Large intestine (tissue), 12 donors: ENCODE results near the gene FBLN5. TPM values are rescaled to one million over a fixed set of nuclear protein-coding genes. Genes with fewer than 3 reads are reported as not detected.

Experiments used
- DNase-seq, 2 donors: peaks; one replicate each; pipeline versions ENCODE4 v3.0.0 to v3.0.0-alpha.2; 2013
- H3K27ac ChIP-seq: one replicate; pipeline ENCODE4 v1.5.1; 2013; ENCODE audit warnings: low read length
- H3K27me3 ChIP-seq: 2 replicates; pipeline ENCODE4 v1.6.1; 2013; ENCODE audit warnings: low read length; ENCODE audit not compliant: control insufficient read depth, insufficient read depth
- H3K36me3 ChIP-seq: 2 replicates; pipeline ENCODE4 v1.6.1; 2013; ENCODE audit warnings: low read length; ENCODE audit not compliant: control insufficient read depth, insufficient read depth
- H3K4me1 ChIP-seq: one replicate; pipeline ENCODE4 v1.6.1; 2013; ENCODE audit warnings: low read length; ENCODE audit not compliant: control insufficient read depth, insufficient read depth
- H3K4me3 ChIP-seq: one replicate; pipeline ENCODE4 v1.5.1; 2013; ENCODE audit warnings: low read length
- H3K9me3 ChIP-seq: one replicate; pipeline ENCODE4 v1.6.1; 2013; ENCODE audit warnings: mild to moderate bottlenecking, low read depth, low read length, moderate library complexity; ENCODE audit not compliant: control insufficient read depth
- WGBS: methylation state at CpG from one replicate; pipeline ENCODE4 v1.1.5; 2013; ENCODE audit warnings: low lambda C conversion rate; ENCODE audit not compliant: insufficient coverage; 5-methylcytosine and 5-hydroxymethylcytosine counted together
- long read RNA-seq, 11 donors: transcript quantifications; one replicate each; lab custom pipeline, GENCODE V29; 2026
- polyA plus RNA-seq: library from polyadenylated mRNA; unstranded; fragments of 120-200 nt; gene quantifications from one replicate; pipeline ENCODE4 v1.2.1, GENCODE V29; 2013

Gene FBLN5, protein sequence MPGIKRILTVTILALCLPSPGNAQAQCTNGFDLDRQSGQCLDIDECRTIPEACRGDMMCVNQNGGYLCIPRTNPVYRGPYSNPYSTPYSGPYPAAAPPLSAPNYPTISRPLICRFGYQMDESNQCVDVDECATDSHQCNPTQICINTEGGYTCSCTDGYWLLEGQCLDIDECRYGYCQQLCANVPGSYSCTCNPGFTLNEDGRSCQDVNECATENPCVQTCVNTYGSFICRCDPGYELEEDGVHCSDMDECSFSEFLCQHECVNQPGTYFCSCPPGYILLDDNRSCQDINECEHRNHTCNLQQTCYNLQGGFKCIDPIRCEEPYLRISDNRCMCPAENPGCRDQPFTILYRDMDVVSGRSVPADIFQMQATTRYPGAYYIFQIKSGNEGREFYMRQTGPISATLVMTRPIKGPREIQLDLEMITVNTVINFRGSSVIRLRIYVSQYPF
- polyA plus RNA-seq: 63.2 TPM
- long read RNA-seq, donor 1, transcript FBLN5-202 (11 exons, 2,123 nt): major isoform, 13 of 24 reads
- long read RNA-seq, donor 1, partial matches to known transcripts: 11 of 24 reads
- long read RNA-seq, donor 1, other reads (novel, unspliced or antisense): 0 of 24 reads
- long read RNA-seq, donor 2, transcript FBLN5-202 (11 exons, 2,123 nt): major isoform, 14 of 28 reads
- long read RNA-seq, donor 2, partial matches to known transcripts: 12 of 28 reads
- long read RNA-seq, donor 2, other reads (novel, unspliced or antisense): 0 of 28 reads
- long read RNA-seq, donor 3: 0 reads
- long read RNA-seq, donor 4, partial matches to known transcripts: 0 of 2 reads
- long read RNA-seq, donor 4, other reads (novel, unspliced or antisense): 0 of 2 reads
- long read RNA-seq, donor 5, partial matches to known transcripts: 0 of 5 reads
- long read RNA-seq, donor 5, other reads (novel, unspliced or antisense): 0 of 5 reads
- long read RNA-seq, donor 6, transcript FBLN5-202 (11 exons, 2,123 nt): major isoform, 11 of 32 reads
- long read RNA-seq, donor 6, partial matches to known transcripts: 21 of 32 reads
- long read RNA-seq, donor 6, other reads (novel, unspliced or antisense): 0 of 32 reads
- long read RNA-seq, donor 7, transcript FBLN5-202 (11 exons, 2,123 nt): major isoform, 10 of 17 reads
- long read RNA-seq, donor 7, partial matches to known transcripts: 7 of 17 reads
- long read RNA-seq, donor 7, other reads (novel, unspliced or antisense): 0 of 17 reads
- long read RNA-seq, donor 8, transcript FBLN5-202 (11 exons, 2,123 nt): major isoform, 11 of 34 reads
- long read RNA-seq, donor 8, partial matches to known transcripts: 22 of 34 reads
- long read RNA-seq, donor 8, other reads (novel, unspliced or antisense): 0 of 34 reads
- long read RNA-seq, donor 9, transcript FBLN5-202 (11 exons, 2,123 nt): major isoform, 11 of 30 reads
- long read RNA-seq, donor 9, partial matches to known transcripts: 18 of 30 reads
- long read RNA-seq, donor 9, other reads (novel, unspliced or antisense): 0 of 30 reads
- long read RNA-seq, donor 10, transcript FBLN5-202 (11 exons, 2,123 nt): major isoform, 22 of 52 reads
- long read RNA-seq, donor 10, partial matches to known transcripts: 29 of 52 reads
- long read RNA-seq, donor 10, other reads (novel, unspliced or antisense): 0 of 52 reads
- long read RNA-seq, donor 11, transcript FBLN5-202 (11 exons, 2,123 nt): major isoform, 9 of 17 reads
- long read RNA-seq, donor 11, partial matches to known transcripts: 8 of 17 reads
- long read RNA-seq, donor 11, other reads (novel, unspliced or antisense): 0 of 17 reads

- Histone ChIP-seq H3K27me3 (peaks cover 6% of the 10 kb centered on the region), H3K4me1 (peaks cover 10% of the 10 kb centered on the region), H3K36me3 (no peaks in the 10 kb centered on the region), H3K4me3 (peak within 1 kb of the TSS; percentile 62), H3K27ac (peak within 1 kb of the TSS; percentile 57), H3K9me3 (no peaks in the 10 kb centered on the region)
- no CpG with 5 or more reads among the region's 54 CpGs for WGBS
- peak; percentile 42 to 68 for DNase-seq
Observed at GRCh38 chr14:91947475-91948184, at the start of gene FBLN5. Gene FBLN5 (minus strand): TSS chr14:91947694. CDS start chr14:91947229, 465 bp downstream.

GRCh38 chr14:91996948-91997371 is 49.5 kb upstream of the FBLN5 start:
- Histone ChIP-seq H3K4me1 (peaks cover 6% of the 10 kb centered on the region), H3K27ac (peak overlapping the region; percentile 60), H3K27me3 (no peaks in the 10 kb centered on the region), H3K9me3 (no peaks in the 10 kb centered on the region), H3K36me3 (peaks cover 26% of the 10 kb centered on the region), H3K4me3 (no peak overlapping the region)
- no CpG with 5 or more reads among the region's 2 CpGs for WGBS
- DNase-seq: peak; percentile 76 to 87

GRCh38 chr14:91987192-91987591 is 39.7 kb upstream of the FBLN5 start:
- peaks cover 48% of the 10 kb centered on the region for H3K36me3 ChIP-seq
- no peaks in the 10 kb centered on the region for H3K27me3 ChIP-seq
- no peak for DNase-seq
- no peak overlapping the region for H3K4me3 ChIP-seq
- no peaks in the 10 kb centered on the region for H3K4me1 ChIP-seq
- no peak overlapping the region for H3K27ac ChIP-seq
- WGBS: 83% methylated on average over 1 of the region's 3 CpGs
- no peaks in the 10 kb centered on the region for H3K9me3 ChIP-seq

DNA sequence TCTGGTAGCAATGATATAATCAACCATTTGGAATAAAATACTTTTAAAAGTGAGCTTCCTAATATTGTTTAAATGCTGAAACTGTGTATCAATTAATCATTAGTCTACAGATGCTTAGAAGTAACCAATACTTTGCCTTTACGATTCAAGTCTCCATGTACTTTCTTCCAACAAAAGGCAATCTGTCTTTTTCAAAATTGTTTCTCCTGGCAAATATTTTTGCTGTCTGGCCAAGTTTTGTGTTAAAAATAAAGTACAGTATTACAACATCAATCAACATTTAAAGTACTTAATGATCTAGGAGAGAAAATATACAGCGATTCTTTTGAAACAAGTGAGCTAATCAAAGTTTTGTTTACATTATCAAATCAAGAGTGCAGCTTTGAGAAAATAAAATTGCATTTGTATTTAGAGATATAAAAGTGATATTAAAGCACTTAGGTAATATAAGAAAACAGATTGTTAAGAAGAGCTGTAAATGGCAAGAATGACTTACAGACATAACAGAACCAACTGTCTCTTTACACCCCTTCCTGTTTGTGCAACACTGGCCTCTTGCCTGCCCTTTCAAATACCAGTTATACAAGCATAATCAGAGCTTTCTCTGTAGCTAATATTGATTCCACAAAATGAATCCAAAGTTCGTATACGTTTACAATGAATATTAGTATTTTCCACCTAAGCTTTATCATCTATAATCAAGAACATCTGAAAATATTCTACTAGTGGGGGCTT is 38.2 kb upstream of the FBLN5 start:
- no peak for DNase-seq
- H3K9me3 ChIP-seq: no peaks in the 10 kb centered on the region
- H3K27ac ChIP-seq: no peak overlapping the region
- no peaks in the 10 kb centered on the region for H3K4me1 ChIP-seq
- H3K27me3 ChIP-seq: no peaks in the 10 kb centered on the region
- 94% methylated on average over 2 of the region's 4 CpGs for WGBS
- H3K36me3 ChIP-seq: peaks cover 38% of the 10 kb centered on the region
- no peak overlapping the region for H3K4me3 ChIP-seq

DNA sequence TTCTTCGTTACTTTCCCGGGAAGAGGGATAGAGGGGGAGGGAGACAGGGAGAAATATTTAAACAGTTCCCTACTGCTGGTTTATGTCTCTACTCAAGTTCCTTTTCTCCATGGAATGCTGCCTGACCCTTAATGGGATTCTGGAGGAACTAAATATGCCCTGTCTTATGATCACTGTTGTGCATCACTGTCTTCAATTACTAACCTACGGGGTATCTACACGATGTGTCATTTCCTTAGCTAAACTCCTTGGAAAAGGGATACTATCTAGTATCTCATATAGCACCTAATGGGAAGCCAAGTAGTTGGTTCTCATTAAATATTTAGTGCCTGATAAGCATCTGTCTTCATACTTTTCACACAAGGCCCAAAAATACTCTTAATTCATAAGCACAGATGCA is 37.5 kb upstream of the FBLN5 start:
- no peak for DNase-seq
- Histone ChIP-seq H3K9me3 (no peaks in the 10 kb centered on the region), H3K27ac (no peak overlapping the region), H3K4me1 (no peaks in the 10 kb centered on the region), H3K4me3 (no peak overlapping the region), H3K36me3 (peaks cover 34% of the 10 kb centered on the region), H3K27me3 (no peaks in the 10 kb centered on the region)
- WGBS: 83% methylated on average over 1 of the region's 4 CpGs

- Histone ChIP-seq H3K4me3 (no peak overlapping the region), H3K4me1 (no peaks in the 10 kb centered on the region), H3K27me3 (no peaks in the 10 kb centered on the region), H3K9me3 (no peaks in the 10 kb centered on the region), H3K36me3 (peaks cover 33% of the 10 kb centered on the region), H3K27ac (no peak overlapping the region)
- DNase-seq: no peak
- 68% methylated on average over 3 of the region's 4 CpGs for WGBS
Observed at GRCh38 chr14:91983588-91983987, 36.1 kb upstream of the FBLN5 start.

DNA sequence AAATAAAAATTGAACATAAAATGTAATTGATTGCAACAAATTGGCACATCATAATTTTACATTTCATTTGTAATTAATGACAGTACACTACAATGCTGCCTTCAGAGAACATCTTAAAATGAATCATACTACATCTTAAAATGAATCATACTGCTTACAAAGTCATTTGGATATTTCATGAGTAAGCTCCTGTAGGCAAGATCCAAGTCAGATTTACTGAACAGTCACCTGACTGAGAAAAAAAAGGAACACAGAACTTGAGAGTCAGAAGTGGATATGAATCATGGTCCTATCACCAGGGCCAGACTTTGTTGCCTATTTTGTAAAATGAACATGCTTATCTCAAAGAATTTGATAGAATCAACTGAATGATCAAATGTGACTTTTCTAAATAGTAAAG is 32.7 kb upstream of the FBLN5 start:
- H3K27ac ChIP-seq: peak overlapping the region; percentile 34
- peaks cover 29% of the 10 kb centered on the region for H3K36me3 ChIP-seq
- peak; percentile 18 to 23 for DNase-seq
- no peaks in the 10 kb centered on the region for H3K9me3 ChIP-seq
- no peak overlapping the region for H3K4me3 ChIP-seq
- H3K27me3 ChIP-seq: no peaks in the 10 kb centered on the region
- H3K4me1 ChIP-seq: no peaks in the 10 kb centered on the region

GRCh38 chr14:91977884-91978283 is 30.4 kb upstream of the FBLN5 start:
- no CpG with 5 or more reads among the region's 5 CpGs for WGBS
- peaks cover 28% of the 10 kb centered on the region for H3K36me3 ChIP-seq

DNA sequence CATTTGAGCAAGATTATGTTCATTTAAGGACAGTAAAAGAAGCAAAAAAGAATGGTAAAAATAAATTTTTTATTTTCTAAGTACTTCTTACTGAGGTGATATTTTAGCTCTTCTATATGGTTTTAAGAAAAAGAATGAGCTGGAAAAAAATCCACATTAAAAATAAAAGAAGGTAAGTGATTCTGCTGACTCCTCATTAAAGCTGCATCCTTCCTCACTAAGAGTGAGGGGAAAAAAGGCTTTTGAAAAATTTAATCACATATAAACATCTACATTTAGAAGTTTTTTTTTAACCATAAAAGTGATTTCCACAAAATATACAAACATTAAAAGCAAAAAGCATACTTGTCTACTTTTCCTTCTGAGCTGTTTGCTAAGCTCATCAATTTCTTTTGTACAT is 28.3 kb upstream of the FBLN5 start:
- DNase-seq: no peak
- Histone ChIP-seq H3K27me3 (no peaks in the 10 kb centered on the region), H3K4me1 (no peaks in the 10 kb centered on the region), H3K4me3 (no peak overlapping the region), H3K27ac (no peak overlapping the region), H3K36me3 (peaks cover 29% of the 10 kb centered on the region), H3K9me3 (no peaks in the 10 kb centered on the region)

More at GRCh38 chr14:91977884-91978283, 30.4 kb upstream of the FBLN5 start:
- Histone ChIP-seq H3K4me1 (no peaks in the 10 kb centered on the region), H3K9me3 (no peaks in the 10 kb centered on the region), H3K27me3 (no peaks in the 10 kb centered on the region), H3K27ac (no peak overlapping the region), H3K4me3 (no peak overlapping the region)
- no peak for DNase-seq
